Measurements from ENCODE around the gene PLEKHG4B.

GRCh38 chr5:186091-187041 lies 94.4 kb downstream of the PLEKHG4B start:
- no peak for TF ChIP-seq CTCF (conservative IDR thresholded peaks at IDR 0.05; ENCODE audit: low read depth, low read length)
- TF ChIP-seq EZH2 (IDR thresholded peaks at IDR 0.05; ENCODE audit: low read length, unreplicated experiment), result no peak
- TF ChIP-seq EZH2phosphoT487 (IDR thresholded peaks at IDR 0.05; ENCODE audit: borderline replicate concordance, low read length), result no peak
